ENCODE measurements around the gene ARMC7. TPM values are rescaled to one million over a fixed set of nuclear protein-coding genes. Genes with fewer than 3 reads are reported as not detected.
A peak's percentile ranks its signal among the peaks of the same experiment; 100 is the strongest.

The ARMC7 gene
- total and polyA plus RNA-seq, 2 of the 13 experiments (the other 11 are each of a cell fraction or from before 2014, with no cell fraction given) = 3.9 to 4.2 TPM

- TF ChIP-seq NFYB (CRISPR knock-in tag; IDR thresholded peaks at IDR 0.05) = no peak
- TF ChIP-seq ZNF225 (CRISPR knock-in tag; IDR thresholded peaks at IDR 0.05) = no peak
- TF ChIP-seq KLF12 (CRISPR knock-in tag; IDR thresholded peaks at IDR 0.05; ENCODE audit: borderline replicate concordance) = peak; percentile 48; the same call in 1 of the 2 replicates
- TF ChIP-seq ZNF747 (CRISPR knock-in tag; IDR thresholded peaks at IDR 0.05; ENCODE audit: borderline replicate concordance) = peak; percentile 38; the same call in 1 of the 2 replicates
- no peak for TF ChIP-seq GZF1 (CRISPR knock-in tag; IDR thresholded peaks at IDR 0.05)
- TF ChIP-seq KLF6 (CRISPR knock-in tag; IDR thresholded peaks at IDR 0.05) = 0 out of 2 replicates have a peak, but pooled peaks have one; percentile 66
- TF ChIP-seq, protein P1, sequence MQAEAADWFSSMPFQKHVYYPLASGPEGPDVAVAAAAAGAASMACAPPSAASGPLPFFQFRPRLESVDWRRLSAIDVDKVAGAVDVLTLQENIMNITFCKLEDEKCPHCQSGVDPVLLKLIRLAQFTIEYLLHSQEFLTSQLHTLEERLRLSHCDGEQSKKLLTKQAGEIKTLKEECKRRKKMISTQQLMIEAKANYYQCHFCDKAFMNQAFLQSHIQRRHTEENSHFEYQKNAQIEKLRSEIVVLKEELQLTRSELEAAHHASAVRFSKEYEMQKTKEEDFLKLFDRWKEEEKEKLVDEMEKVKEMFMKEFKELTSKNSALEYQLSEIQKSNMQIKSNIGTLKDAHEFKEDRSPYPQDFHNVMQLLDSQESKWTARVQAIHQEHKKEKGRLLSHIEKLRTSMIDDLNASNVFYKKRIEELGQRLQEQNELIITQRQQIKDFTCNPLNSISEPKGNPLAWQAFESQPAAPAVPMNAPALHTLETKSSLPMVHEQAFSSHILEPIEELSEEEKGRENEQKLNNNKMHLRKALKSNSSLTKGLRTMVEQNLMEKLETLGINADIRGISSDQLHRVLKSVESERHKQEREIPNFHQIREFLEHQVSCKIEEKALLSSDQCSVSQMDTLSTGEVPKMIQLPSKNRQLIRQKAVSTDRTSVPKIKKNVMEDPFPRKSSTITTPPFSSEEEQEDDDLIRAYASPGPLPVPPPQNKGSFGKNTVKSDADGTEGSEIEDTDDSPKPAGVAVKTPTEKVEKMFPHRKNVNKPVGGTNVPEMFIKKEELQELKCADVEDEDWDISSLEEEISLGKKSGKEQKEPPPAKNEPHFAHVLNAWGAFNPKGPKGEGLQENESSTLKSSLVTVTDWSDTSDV (CRISPR knock-in tag; IDR thresholded peaks at IDR 0.05) = no peak
- no peak for TF ChIP-seq ZNF33A (CRISPR knock-in tag; IDR thresholded peaks at IDR 0.05; ENCODE audit: borderline replicate concordance)
- TF ChIP-seq BCL3 (CRISPR knock-in tag; IDR thresholded peaks at IDR 0.05) = peak; percentile 75; the same call in 1 of the 2 replicates
- TF ChIP-seq SP4 (CRISPR knock-in tag; IDR thresholded peaks at IDR 0.05) = no peak; the same call in 1 of the 2 replicates
- TF ChIP-seq ATF2 (CRISPR knock-in tag; IDR thresholded peaks at IDR 0.05) = peak; percentile 68; the same call in 1 of the 2 replicates
- no peak for TF ChIP-seq HOXA9 (CRISPR knock-in tag; IDR thresholded peaks at IDR 0.05; ENCODE audit: borderline replicate concordance)
- TF ChIP-seq, protein P2, sequence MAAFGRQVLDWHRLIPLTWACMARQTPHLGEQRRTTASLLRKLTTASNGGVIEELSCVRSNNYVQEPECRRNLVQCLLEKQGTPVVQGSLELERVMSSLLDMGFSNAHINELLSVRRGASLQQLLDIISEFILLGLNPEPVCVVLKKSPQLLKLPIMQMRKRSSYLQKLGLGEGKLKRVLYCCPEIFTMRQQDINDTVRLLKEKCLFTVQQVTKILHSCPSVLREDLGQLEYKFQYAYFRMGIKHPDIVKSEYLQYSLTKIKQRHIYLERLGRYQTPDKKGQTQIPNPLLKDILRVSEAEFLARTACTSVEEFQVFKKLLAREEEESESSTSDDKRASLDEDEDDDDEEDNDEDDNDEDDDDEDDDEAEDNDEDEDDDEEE (CRISPR knock-in tag; IDR thresholded peaks at IDR 0.05) = no peak
- TF ChIP-seq XRCC5 (optimal IDR thresholded peaks at IDR 0.05; ENCODE audit: low read length) = peak; percentile 79
- no peak for TF ChIP-seq BRF2 (CRISPR knock-in tag; IDR thresholded peaks at IDR 0.05)
- peak; percentile 71; the same call in 1 of the 2 replicates for TF ChIP-seq ZNF574 (CRISPR knock-in tag; IDR thresholded peaks at IDR 0.05)
- peak; percentile 93 for TF ChIP-seq RCOR2 (CRISPR knock-in tag; IDR thresholded peaks at IDR 0.05)
- peak; percentile 82 for TF ChIP-seq CEBPG (CRISPR knock-in tag; IDR thresholded peaks at IDR 0.05)
Measured at GRCh38 chr17:75084039-75084660, 25.6 kb upstream of the ARMC7 start (continued).
